SH-SY5Y (cell line): ENCODE data around the gene PVALB.
A peak's percentile ranks its signal among the peaks of the same experiment; 100 is the strongest.

Experiments
- GATA2 ChIP-seq: IDR thresholded peaks from 2 replicates; pipeline ENCODE4 v1.6.1; 2011; ENCODE audit warnings: mild to moderate bottlenecking, low read depth, low read length
- GATA3 ChIP-seq: IDR thresholded peaks from 2 replicates; pipeline ENCODE4 v1.6.1; 2011; ENCODE audit warnings: low read depth, mild to moderate bottlenecking, low read length, moderate library complexity

Gene PVALB

DNA sequence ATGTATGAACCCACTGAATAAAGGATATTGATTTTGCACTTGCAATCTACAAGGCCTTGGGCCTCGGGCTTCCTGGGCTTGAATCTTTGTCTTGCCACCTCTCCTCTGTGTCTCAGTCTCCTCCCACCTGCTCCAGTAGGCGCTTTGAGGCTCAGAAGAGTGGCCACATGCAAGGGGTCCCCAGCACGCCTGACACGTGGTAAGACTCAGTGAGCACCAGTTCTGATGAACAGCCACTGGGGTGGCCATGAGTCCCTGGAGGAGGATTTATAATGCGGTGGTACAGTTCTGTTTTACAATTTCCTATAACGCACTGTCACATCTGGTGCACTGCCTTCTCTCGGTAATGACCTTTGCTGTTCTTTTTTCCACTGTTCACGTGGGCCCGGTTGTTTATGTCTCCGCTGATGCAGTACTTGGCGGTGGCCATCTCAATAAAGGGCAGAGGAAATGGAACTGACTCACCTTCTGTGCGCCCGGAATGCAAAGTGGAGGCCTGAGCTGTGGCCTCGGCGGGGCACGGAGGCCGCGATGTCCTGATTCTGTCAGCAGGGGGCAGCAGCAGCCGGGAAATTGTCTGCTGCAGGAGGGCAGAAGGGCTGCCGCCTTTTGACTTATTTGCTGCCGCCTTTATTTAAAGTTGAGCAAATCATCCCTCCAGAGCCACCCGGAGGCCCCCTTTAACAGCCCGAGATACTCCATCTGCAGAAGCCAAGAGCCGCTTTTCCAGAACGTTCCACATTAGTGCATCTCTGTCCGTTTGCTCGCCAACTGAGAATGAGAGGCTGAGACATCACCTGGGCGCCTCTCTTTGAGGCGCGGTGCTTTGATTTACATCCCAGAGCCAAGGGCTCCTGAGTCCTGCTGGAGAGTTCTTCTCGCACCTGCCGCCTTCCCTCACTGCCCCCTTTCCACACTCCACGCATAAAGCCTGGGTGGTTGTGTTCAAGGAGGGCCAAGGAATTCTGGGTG lies 34.9 kb downstream of the PVALB start:
- no peak for TF ChIP-seq GATA3

DNA sequence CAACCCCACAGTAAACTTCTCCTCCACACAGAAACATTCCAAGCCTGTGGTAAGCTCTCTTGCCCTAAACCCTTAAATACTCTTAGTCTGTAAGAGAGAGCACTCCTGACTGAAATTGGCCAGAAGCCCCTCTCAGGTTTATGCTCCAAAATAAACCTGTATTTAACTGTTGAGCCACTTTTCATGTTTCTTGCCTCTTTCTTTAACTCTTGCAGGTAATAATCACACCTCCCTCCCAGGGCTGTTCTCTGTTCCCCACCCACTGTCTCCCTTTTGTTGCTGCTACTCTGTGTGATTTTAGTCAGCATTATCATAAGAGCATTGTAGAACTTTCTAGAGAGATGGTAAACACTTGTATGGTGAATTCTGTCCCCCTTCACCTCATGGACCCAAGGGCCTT lies 38.8 kb downstream of the PVALB start:
- TF ChIP-seq GATA2, result no peak
- no peak for TF ChIP-seq GATA3

DNA sequence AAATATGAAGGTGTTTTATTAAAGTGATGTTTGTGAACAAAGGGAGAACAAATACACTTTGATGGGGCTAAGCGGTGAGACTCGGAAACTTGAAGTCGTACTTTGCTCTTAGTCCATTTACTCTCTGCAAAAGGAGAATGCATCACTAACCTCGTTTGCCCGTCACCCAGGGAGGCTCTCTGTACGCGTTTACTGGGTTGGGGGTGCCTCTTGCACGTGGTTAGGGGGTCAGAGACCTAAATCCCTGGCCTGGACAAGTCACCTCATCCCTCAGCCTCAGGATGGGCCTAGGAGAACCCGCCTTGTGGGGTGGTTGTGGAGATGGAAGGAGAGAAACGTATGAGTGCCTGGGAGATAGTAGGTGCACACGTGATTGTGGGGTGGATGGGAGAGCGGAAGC lies 40.1 kb downstream of the PVALB start:
- TF ChIP-seq GATA2 (no peak), GATA3 (no peak)

DNA sequence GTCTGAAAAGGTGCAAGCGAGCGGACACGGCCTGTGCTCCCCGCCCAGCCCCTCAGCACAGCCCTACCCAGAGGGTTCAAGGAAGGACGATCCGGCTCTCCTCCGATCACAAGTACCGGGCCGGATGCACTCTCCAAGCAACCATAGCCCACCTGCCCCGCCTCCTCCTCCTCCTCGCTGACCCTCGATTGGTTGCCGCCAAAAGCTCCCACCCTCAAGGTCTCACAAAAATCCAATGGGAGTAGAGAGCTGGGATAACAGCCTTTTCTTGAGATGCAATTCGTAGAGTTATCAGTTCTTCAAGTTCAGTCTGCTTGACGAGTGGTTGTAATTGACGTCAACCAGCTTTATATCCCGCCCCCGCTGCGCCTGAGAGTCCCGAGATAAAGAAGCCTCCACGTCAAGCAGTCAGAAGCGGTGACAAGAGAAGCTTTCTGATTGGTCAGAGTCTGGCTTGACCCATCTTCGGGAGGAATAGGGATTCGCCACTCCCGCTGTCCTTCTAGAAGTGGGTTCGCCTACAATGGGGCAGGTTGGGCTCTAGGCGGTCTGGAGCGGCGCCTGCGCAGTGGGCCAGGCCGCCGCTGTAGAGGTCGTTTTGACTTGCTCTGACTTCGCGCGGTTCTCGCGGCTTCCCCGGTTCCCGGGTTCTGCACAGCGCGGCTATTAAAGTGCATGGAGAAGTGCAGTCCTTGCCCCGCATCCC lies 40.7 kb downstream of the PVALB start, which contains the start of gene IFT27:
Gene IFT27, minus strand, starts transcription at position 156 of the 706 bp plus-strand sequence. CDS start 412 bp downstream, outside the sequence.
- TF ChIP-seq GATA2, result peak; percentile 56
- no peak for TF ChIP-seq GATA3

DNA sequence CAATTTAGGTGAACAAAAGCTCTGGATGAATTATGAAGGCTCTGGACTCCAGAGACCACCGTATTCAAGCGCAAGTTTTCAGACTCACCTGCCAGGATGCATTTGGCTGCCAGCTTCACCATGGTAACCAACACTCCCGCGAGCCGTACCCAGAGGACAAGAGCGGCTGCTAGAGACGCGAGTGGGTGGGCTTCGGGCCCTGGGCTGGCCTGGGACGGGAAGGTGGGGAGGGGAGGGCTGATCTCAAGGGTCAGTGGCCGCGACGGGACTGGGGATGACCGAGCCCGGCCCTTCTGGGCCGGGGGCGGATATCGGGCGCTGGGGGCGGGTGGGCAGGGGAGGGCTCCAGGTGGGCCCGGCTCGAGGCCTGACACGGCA lies 41.3 kb downstream of the PVALB start:
- no peak for TF ChIP-seq GATA3
- TF ChIP-seq GATA2, result no peak

DNA sequence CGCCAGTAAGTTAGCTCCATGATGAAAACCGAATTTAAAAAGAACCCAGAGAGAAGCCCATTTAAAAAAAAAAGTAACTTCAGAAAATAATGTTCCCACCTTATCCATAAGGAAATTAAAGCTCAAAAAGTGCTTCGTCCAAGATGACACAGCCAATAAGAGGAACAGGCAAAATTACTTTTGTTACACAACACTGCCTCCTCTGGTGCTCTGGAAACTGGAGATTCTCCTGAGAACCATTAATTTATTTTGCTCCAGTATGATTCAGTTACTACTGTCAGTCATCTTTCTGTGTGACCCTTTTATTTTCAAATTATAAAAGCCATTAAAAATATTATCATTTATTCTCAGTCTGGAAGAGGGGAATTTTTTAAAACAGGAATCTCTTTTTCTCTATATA lies 42.9 kb downstream of the PVALB start:
- no peak for TF ChIP-seq GATA3
- no peak for TF ChIP-seq GATA2

DNA sequence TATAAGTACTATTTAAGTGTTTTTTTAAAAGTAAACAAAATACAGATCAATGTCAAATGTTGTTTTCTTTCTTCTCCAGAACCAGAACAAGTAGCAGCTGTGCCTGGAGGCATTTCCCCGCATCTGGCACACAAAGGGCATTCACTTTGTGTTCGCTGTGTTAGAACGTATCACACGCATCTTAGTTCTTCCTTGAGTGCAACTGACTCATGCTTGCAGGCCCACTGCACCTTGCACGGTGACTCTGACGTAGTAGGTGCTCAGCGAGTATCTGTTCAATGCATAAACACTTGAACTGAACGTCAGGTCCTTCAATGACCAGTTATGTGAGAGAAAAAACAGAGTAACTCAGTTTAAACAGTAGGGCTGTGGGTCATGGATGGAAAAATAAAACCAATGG lies 44.4 kb downstream of the PVALB start:
- no peak for TF ChIP-seq GATA3
- no peak for TF ChIP-seq GATA2

DNA sequence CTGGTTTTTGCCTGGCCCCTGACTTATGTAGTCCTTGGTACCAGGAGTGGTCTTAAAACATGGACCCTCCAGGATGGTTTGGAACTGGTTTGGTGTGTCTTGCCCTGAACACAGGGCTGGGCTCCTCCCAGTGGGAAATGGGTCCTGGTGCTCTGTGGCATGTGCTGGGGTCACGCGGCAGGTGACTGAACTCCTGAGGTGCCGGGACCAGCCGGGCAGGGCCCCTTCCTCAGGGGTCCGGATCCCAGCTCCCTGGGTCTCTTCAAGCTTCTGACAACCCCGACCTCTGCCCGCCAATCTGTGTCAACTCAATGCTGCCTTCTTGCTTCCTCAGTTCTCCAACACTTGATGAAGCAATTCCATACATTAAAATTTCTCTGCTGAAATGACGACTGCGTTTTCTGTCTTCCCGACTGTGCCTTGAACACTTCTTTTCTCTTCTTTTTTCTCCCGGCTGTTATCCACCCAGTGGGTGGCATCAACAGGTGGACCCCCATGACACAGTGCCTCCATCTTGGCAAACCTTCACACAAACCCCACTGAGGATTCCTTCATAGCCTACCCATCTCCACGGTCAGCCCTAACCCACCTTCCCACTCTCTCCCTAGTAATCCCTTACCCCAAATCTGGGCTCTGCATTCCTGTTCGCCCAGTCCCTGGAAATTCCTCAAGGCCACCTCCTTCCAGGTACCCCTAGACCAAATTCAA lies 45.3 kb downstream of the PVALB start:
- TF ChIP-seq GATA2, result no peak

DNA sequence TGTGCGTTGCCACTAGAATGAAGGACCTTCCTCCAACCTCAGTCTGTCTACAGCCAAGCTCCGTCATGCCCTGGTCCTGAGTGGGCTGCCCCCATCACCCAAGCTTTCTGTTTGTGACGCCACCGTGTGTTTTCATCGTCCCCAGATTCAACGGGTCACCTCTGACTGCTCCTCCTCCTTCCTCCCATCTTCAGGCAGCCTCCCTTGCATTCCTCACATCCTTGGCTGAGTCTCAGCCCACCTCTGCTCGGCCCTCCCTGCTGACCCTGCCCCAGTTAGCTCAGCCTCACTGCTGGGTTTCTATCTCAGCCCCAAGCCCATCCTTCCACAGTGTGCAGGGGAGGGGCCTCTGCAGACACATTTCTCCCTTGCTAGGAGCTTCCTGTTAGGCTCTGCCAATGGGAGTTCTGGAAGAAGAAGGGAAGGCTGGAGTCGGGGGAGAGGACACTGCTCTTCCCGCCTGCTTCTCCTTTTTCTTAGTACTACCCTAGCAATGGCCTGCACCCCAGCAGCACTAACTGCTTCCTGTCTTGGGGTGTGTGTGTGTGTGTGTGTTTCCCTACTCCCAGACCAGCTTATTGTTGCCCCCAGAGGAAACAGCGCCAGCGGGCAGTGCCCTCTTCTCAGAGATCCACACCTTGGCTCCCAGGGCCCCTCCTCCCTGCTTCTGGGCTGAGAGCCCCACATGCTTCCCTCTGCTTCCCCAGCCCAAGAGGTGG lies 46.2 kb downstream of the PVALB start:
- TF ChIP-seq GATA2 (no peak), GATA3 (no peak)

DNA sequence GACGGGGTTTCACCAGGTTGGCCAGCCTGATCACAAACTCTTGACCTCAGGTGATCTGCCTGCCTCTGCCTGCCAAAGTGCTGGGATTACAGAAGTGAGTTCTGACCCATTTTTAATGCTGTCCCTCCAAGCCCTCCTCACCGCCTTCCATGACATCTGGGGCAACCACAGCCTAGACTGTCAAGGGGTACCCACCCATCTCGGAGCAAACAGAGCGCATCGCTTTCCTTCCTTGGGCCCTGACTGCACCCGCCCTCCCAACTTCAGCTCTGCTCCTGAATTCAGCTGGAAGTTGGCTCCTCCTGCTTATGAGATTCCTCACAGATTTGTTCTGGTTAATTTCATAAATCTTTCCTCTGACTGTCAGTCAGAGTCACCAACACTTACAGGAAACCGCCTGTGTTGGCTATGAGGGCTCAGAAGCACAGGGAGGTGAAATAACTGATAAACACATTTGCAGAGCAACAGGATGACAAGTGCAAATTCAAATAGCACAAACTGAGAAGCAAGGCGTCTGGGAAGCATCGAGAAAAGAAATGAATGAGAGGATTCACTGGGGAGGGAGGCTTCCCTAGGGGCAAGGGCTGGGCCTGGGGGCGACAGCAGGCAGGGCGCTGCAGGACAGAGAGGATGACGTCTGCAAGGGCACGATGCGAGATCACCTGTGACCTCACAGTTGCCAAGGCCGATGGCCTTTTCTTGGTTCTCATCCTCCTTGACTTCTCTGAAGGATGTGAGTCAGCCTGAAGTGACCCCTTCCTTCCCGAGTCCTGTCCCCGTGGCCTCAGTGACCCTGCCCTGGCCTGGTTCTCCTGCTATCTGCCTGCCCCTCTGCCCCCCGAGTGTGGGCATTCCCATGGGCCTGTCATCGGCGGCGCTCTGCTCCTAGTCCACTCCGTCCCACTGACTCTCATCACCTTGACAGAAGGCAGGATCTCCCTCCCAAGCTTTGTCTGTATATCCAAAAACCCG lies 47.0 kb downstream of the PVALB start:
- TF ChIP-seq GATA2, result no peak
- TF ChIP-seq GATA3, result no peak

DNA sequence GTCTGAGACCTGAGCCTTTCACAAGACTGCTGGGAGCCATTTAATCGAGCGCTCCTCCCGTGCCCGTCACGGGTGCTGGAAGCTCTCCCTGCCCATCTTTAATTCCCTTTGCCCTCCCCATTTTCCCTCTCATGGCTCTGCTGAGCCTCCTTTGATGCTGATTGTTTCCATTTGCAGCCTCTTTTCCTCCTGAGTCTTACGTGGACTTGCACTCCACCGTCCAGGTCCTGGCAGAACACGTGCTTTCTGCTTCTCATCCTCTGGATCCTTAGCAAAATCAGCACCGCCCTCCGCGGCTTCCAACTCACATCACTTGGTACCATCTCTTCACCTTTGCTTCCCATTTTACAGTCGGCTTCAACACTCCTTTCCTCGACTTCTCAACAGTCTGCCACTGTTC lies 48.2 kb downstream of the PVALB start:
- TF ChIP-seq GATA3 (no peak), GATA2 (no peak)

DNA sequence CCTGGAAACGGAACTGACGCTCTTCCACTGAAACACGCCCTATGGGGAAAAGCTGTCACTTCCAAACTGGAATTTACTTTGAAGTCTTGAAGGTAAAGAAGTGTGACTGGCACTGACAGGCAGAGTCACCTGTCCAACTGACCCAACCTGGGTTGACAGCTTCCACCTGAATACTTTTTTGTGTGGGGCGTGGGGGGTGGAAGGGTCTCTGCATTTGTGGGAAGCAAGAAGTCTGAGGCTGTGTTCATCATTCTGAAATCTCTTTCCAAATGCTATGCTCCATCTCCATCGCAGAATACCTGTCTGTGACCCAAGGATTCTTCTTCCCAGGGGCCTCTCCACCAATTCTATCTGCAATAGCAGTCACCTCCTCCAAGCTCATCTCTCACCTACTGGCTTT lies 48.7 kb downstream of the PVALB start:
- no peak for TF ChIP-seq GATA2
- no peak for TF ChIP-seq GATA3

DNA sequence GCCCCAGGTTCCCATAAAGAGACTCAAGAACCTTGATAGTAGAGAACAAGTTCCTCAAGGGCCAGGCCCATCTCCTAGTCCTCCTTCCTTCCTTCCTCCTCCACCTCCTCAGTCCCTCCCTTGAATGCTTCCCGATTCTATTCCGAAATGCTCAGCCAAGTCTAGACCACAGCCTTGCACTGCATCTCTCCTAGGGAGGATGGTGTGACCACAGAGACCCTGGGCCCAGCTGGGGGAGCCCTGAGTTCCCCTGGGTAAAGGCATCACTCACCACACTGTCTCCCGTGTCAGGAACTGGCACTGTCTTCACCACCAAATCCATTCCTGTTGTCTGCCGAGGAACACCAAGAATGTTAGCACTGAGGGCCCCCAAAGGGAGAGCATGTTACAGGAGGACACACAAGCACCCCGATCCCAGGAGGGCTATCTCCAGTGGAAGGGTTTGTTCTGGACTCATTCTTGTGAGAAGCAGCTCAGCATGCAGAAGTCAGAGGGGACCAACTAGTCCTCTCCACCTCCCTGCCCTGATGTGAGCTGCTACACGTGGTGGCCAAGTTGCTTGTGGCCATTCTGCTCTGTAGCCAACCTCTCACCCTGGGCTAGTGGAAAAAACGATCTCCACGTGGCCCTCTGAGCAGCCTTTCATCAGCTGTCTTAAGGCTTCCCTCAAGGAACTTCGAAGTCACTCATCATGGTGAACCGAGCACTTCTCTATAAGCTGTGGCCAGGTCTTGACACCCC lies 49.6 kb downstream of the PVALB start:
- TF ChIP-seq GATA3, result no peak
- TF ChIP-seq GATA2, result no peak
